GM12878 (cell line): ENCODE measurements around the gene ODAD4. TPM values are rescaled to one million over a fixed set of nuclear protein-coding genes. Genes with fewer than 3 reads are reported as not detected.

Experiments
- ATAC-seq: fragments of 200-7000 bp; cut with Tn5 transposase; 3 replicates; pipeline ENCODE4 v1.9.1; 2020; ENCODE audit warnings: mild to moderate bottlenecking, moderate library complexity
- BruUV-seq: library from RNA; stranded (reverse); fragments of 400-500 nt; replicated peaks from 2 replicates; lab custom pipeline; 2021; lab: Mats Ljungman, UMichigan
- CTCF ChIA-PET: fragments of 300-600 bp; sonication (Branson Sonifier 250); formaldehyde crosslinking; extraction: SDS; loops from one replicate; lab custom pipeline; 2021; ENCODE audit warnings: inconsistent platforms; lab: Yijun Ruan, JAX
- POLR2A ChIA-PET: fragments of 350-600 bp; formaldehyde crosslinking; extraction: SDS; loops from one replicate; lab custom pipeline; 2021; ENCODE audit warnings: inconsistent platforms; lab: Charles Lee
- RAD21 ChIA-PET: fragments of 300-600 bp; sonication (Branson Sonifier 250); formaldehyde crosslinking; loops from one replicate; lab custom pipeline; 2023; ENCODE audit warnings: antibody characterized with exemption; ENCODE audit not compliant: unreplicated experiment; lab: Charles Lee
- SMC1A ChIA-PET: fragments of 300-600 bp; sonication (Branson Sonifier 250); formaldehyde crosslinking; loops from one replicate; lab custom pipeline; 2023; ENCODE audit not compliant: unreplicated experiment, uncharacterized antibody; lab: Charles Lee
- DNase-seq: peaks from one replicate; pipeline ENCODE4 v3.0.0-alpha.2; 2011; ENCODE audit warnings: low read depth, low spot score
- FAIRE-seq: peaks from 3 replicates; lab custom pipeline; 2011; peaks lifted over from hg19 to GRCh38; lab: Jason Lieb, UNC
- H2AFZ ChIP-seq: 2 replicates; pipeline ENCODE4 v1.6.0; 2011; ENCODE audit warnings: low read depth, low read length, control low read depth; ENCODE audit not compliant: control insufficient read depth
- H3K27ac ChIP-seq: 2 replicates; pipeline ENCODE4 v1.5.1; 2011; ENCODE audit warnings: control low read depth; ENCODE audit not compliant: control insufficient read depth, insufficient read depth
- H3K27me3 ChIP-seq, 2 experiments: replicated peaks in 1 of 2; 2 replicates each; pipeline versions ENCODE4 v1.6.0 to v1.6.1; 2011; ENCODE audit warnings: low read length in 1 of 2; ENCODE audit not compliant: control insufficient read depth in 2 of 2, insufficient read depth in 2 of 2
- H3K36me3 ChIP-seq, 2 experiments: 2 replicates each; pipeline ENCODE4 v1.5.1; 2011; ENCODE audit warnings: low read length in 1 of 2; ENCODE audit not compliant: control insufficient read depth in 2 of 2, insufficient read depth in 2 of 2
- H3K4me1 ChIP-seq: 2 replicates; pipeline ENCODE4 v1.6.1; 2011; ENCODE audit warnings: mild to moderate bottlenecking, low read length, moderate library complexity, mixed read lengths; ENCODE audit not compliant: control insufficient read depth, insufficient read depth
- H3K4me2 ChIP-seq: 2 replicates; pipeline ENCODE4 v1.6.0; 2011; ENCODE audit warnings: control low read depth; ENCODE audit not compliant: control insufficient read depth, insufficient read depth
- H3K4me3 ChIP-seq: fragments of 200-600 bp; sonication (generic); 2 replicates; pipeline ENCODE4 v1.5.1; 2016
- H3K79me2 ChIP-seq: 2 replicates; pipeline ENCODE4 v1.6.0; 2011; ENCODE audit warnings: low read length; ENCODE audit not compliant: control insufficient read depth, insufficient read depth
- H3K9ac ChIP-seq: 2 replicates; pipeline ENCODE4 v1.8.0; 2011; ENCODE audit warnings: low read length, control low read depth, mixed read lengths; ENCODE audit not compliant: control insufficient read depth, insufficient read depth
- H3K9me3 ChIP-seq: replicated peaks from 3 replicates; pipeline ENCODE4 v1.5.1; 2011; ENCODE audit warnings: mild to moderate bottlenecking, low read length; ENCODE audit not compliant: control insufficient read depth, insufficient read depth
- H4K20me1 ChIP-seq: 2 replicates; pipeline ENCODE4 v1.6.0; 2011; ENCODE audit not compliant: control insufficient read depth, insufficient read depth
- DPF2 ChIP-seq: fragments of 450-650 bp; IDR thresholded peaks from 2 replicates; pipeline ENCODE4 v1.6.1; 2017; ENCODE audit warnings: mild to moderate bottlenecking
- EGR1 ChIP-seq, 2 experiments: IDR thresholded peaks; 1 replicate in 1 of 2; 2 replicates in 1 of 2; pipeline ENCODE4 v1.6.1; 2011 to 2012; ENCODE audit warnings: low read depth in 2 of 2, low read length in 2 of 2, borderline replicate concordance in 1 of 2, mild to moderate bottlenecking in 1 of 2, moderate library complexity in 1 of 2
- EZH2 ChIP-seq: IDR thresholded peaks from 2 replicates; pipeline ENCODE4 v1.6.1; 2012; ENCODE audit warnings: low read depth, mild to moderate bottlenecking, control low read depth, inconsistent platforms, low read length, borderline replicate concordance; ENCODE audit not compliant: control insufficient read depth
- GATAD2B ChIP-seq: fragments of 450-650 bp; conservative IDR thresholded peaks from 2 replicates; pipeline ENCODE4 v1.6.1; 2017; ENCODE audit warnings: low read depth, mild to moderate bottlenecking, moderate library complexity
- IKZF1 ChIP-seq: fragments of 450-650 bp; conservative IDR thresholded peaks from 2 replicates; pipeline ENCODE4 v1.6.1; 2017; ENCODE audit warnings: antibody characterized with exemption, mild to moderate bottlenecking
- IKZF2 ChIP-seq, 2 experiments: fragments of 450-650 bp; IDR thresholded peaks; 2 replicates each; pipeline ENCODE4 v1.6.1; 2017; ENCODE audit warnings: mild to moderate bottlenecking in 2 of 2, moderate library complexity in 2 of 2
- MYB ChIP-seq: fragments of 150-350 bp; IDR thresholded peaks from 2 replicates; pipeline ENCODE4 v1.6.1; 2014; ENCODE audit warnings: mild to moderate bottlenecking, low read depth, low read length, borderline replicate concordance
- POLR2AphosphoS2 ChIP-seq: IDR thresholded peaks from 2 replicates; pipeline ENCODE4 v1.6.1; 2011; ENCODE audit warnings: low read depth, mild to moderate bottlenecking, low read length, improper control_type of control experiment, moderate library complexity
- POU2F2 ChIP-seq: IDR thresholded peaks from 3 replicates; pipeline ENCODE4 v1.6.1; 2011; ENCODE audit warnings: low read depth, mild to moderate bottlenecking, low read length, borderline replicate concordance
- RCOR1 ChIP-seq: conservative IDR thresholded peaks from 2 replicates; pipeline ENCODE4 v1.6.1; 2012; ENCODE audit warnings: low read depth, low read length, improper control_type of control experiment
- RELB ChIP-seq: fragments of 450-650 bp; IDR thresholded peaks from 2 replicates; pipeline ENCODE4 v1.6.1; 2017; ENCODE audit warnings: low read depth, mild to moderate bottlenecking, moderate library complexity
- TCF3 ChIP-seq: IDR thresholded peaks from 2 replicates; pipeline ENCODE4 v1.6.1; 2012; ENCODE audit warnings: low read depth, mild to moderate bottlenecking, low read length, borderline replicate concordance; ENCODE audit not compliant: insufficient read depth
- TCF7 ChIP-seq: IDR thresholded peaks from 2 replicates; pipeline ENCODE4 v1.6.1; 2014; ENCODE audit warnings: antibody characterized with exemption, borderline replicate concordance
- YBX1 ChIP-seq: fragments of 450-650 bp; IDR thresholded peaks from 2 replicates; pipeline ENCODE4 v1.6.1; 2016; ENCODE audit warnings: antibody characterized with exemption
- ZNF207 ChIP-seq: fragments of 450-650 bp; IDR thresholded peaks from 2 replicates; pipeline ENCODE4 v1.6.1; 2014; ENCODE audit warnings: antibody characterized with exemption, mild to moderate bottlenecking, borderline replicate concordance
- WGBS: methylation state at CpG from one replicate; pipeline ENCODE4 v1.1.6; 2016; ENCODE audit warnings: low lambda C conversion rate; ENCODE audit not compliant: insufficient replicate concordance, insufficient coverage; ENCODE audit errors: missing lambda C conversion rate; 5-methylcytosine and 5-hydroxymethylcytosine counted together
- in situ Hi-C: fragments of 300-500 bp; cut with MboI; formaldehyde crosslinking; loops from 9 replicates; pipeline ENCODE4 v1.14.3; 2018; ENCODE audit warnings: mixed read lengths
- intact Hi-C: fragments of 100-400 bp; cut with micrococcal nuclease; formaldehyde crosslinking; loops from one replicate; pipeline ENCODE4 v1.14.2; 2022; ENCODE audit not compliant: unreplicated experiment
- polyA plus RNA-seq, 11 experiments: library from polyadenylated mRNA; depleted of rRNA in 4 of 11; unstranded in 6 of 11; stranded (reverse) in 5 of 11; fragments of >200 nt; fragmentation: Nextera tagmentation in 4 of 11; fragmentation: Illumina TruSeq in 1 of 11; extraction: Ambion mirVana in 4 of 11; extraction: Trizol in 1 of 11; gene quantifications; 1 replicate in 1 of 11; 2 replicates in 10 of 11; pipeline versions ENCODE4 v1.2.1 to v1.2.3, GENCODE V29; 2011 to 2016; ENCODE audit warnings: inconsistent platforms in 2 of 11, missing spikeins in 2 of 11, low read depth in 1 of 11
- total RNA-seq, 4 experiments: library from RNA; depleted of rRNA in 3 of 4; stranded (reverse); fragments of >200 nt in 3 of 4; fragmentation: Illumina TruSeq in 1 of 4; extraction: Trizol in 1 of 4; gene quantifications; 2 replicates each; pipeline versions ENCODE4 v1.2.1 to v1.2.3, GENCODE V29; 2013 to 2021
- TF ChIP-seq, protein P1 (sequence below): fragments of 450-650 bp; IDR thresholded peaks from 2 replicates; pipeline ENCODE4 v1.6.1; 2017; ENCODE audit warnings: mild to moderate bottlenecking, low read depth, inconsistent platforms; ENCODE audit not compliant: poor library complexity, severe bottlenecking
- TF ChIP-seq, protein P2 (sequence below): fragments of 450-650 bp; IDR thresholded peaks from 2 replicates; pipeline ENCODE4 v1.6.1; 2017; ENCODE audit warnings: mild to moderate bottlenecking, moderate library complexity

Gene ODAD4
- total and polyA plus RNA-seq, 10 of the 15 experiments (the other 5 are each of a cell fraction or from before 2014, with no cell fraction given): 0.10 to 0.73 (median 0.35) TPM

DNA sequence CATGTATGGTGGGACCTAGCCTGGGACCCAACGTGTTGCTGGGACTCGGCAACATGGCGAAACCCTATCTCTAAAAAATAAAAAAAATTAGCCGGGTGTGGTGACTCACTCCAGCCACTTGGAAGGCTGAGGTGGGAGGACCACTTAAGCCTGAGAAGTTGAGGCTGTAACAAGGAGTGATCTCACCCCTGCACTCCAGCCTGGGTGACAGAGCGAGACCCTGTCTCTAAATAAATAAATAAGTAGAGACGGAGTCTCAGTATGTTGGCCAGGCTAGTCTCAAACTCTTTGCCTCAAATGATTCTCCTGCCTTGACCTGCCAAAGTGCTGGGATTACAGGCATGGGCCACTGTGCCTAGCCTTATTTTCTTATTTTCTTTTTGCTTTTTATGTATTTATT lies 26.1 kb downstream of the ODAD4 start:
- no peak overlapping the region for H3K4me2 ChIP-seq
- no TSS peak for BruUV-seq
- no peak overlapping the region for H2AFZ ChIP-seq
- no peak for ATAC-seq
- H3K27ac ChIP-seq: no peak overlapping the region
- H3K9me3 ChIP-seq: no peaks in the 10 kb centered on the region
- TF ChIP-seq TCF7 (no peak), IKZF1 (no peak), RCOR1 (no peak), RELB (no peak), IKZF2 (IDR thresholded peaks at IDR 0.05) (no peak), EZH2 (no peak), YBX1 (no peak), POU2F2 (no peak), DPF2 (no peak), GATAD2B (no peak), EGR1 (IDR thresholded peaks at IDR 0.05; ENCODE audit: borderline replicate concordance in 1 of 2, low read depth in 2 of 2, low read length in 2 of 2) (no peak), POLR2AphosphoS2 (no peak), MYB (no peak), ZNF207 (no peak), TCF3 (no peak)
- TF ChIP-seq, protein P1, sequence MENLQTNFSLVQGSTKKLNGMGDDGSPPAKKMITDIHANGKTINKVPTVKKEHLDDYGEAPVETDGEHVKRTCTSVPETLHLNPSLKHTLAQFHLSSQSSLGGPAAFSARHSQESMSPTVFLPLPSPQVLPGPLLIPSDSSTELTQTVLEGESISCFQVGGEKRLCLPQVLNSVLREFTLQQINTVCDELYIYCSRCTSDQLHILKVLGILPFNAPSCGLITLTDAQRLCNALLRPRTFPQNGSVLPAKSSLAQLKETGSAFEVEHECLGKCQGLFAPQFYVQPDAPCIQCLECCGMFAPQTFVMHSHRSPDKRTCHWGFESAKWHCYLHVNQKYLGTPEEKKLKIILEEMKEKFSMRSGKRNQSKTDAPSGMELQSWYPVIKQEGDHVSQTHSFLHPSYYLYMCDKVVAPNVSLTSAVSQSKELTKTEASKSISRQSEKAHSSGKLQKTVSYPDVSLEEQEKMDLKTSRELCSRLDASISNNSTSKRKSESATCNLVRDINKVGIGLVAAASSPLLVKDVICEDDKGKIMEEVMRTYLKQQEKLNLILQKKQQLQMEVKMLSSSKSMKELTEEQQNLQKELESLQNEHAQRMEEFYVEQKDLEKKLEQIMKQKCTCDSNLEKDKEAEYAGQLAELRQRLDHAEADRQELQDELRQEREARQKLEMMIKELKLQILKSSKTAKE: no peak
- TF ChIP-seq, protein P2, sequence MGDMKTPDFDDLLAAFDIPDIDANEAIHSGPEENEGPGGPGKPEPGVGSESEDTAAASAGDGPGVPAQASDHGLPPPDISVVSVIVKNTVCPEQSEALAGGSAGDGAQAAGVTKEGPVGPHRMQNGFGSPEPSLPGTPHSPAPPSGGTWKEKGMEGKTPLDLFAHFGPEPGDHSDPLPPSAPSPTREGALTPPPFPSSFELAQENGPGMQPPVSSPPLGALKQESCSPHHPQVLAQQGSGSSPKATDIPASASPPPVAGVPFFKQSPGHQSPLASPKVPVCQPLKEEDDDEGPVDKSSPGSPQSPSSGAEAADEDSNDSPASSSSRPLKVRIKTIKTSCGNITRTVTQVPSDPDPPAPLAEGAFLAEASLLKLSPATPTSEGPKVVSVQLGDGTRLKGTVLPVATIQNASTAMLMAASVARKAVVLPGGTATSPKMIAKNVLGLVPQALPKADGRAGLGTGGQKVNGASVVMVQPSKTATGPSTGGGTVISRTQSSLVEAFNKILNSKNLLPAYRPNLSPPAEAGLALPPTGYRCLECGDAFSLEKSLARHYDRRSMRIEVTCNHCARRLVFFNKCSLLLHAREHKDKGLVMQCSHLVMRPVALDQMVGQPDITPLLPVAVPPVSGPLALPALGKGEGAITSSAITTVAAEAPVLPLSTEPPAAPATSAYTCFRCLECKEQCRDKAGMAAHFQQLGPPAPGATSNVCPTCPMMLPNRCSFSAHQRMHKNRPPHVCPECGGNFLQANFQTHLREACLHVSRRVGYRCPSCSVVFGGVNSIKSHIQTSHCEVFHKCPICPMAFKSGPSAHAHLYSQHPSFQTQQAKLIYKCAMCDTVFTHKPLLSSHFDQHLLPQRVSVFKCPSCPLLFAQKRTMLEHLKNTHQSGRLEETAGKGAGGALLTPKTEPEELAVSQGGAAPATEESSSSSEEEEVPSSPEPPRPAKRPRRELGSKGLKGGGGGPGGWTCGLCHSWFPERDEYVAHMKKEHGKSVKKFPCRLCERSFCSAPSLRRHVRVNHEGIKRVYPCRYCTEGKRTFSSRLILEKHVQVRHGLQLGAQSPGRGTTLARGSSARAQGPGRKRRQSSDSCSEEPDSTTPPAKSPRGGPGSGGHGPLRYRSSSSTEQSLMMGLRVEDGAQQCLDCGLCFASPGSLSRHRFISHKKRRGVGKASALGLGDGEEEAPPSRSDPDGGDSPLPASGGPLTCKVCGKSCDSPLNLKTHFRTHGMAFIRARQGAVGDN: no peak
- CTCF ChIA-PET: no interaction called here
- RAD21 ChIA-PET: no interaction called here
- WGBS: 79% methylated on average over 6 of the region's 6 CpGs
- no peak for FAIRE-seq
- in situ Hi-C loops: no loop called here
- no peaks in the 10 kb centered on the region for H3K36me3 ChIP-seq
- POLR2A ChIA-PET: interaction anchor here (0.7 kb wide), 1 partner anchor 231 kb away, joined by 6 read pairs; no protein-coding TSS in a partner anchor
- DNase-seq: no peak
- intact Hi-C loops: no loop called here
- H3K4me1 ChIP-seq: no peaks in the 10 kb centered on the region
- H3K9ac ChIP-seq: no peak overlapping the region
- H3K79me2 ChIP-seq: no peaks in the 10 kb centered on the region
- no peaks in the 10 kb centered on the region for H4K20me1 ChIP-seq
- H3K4me3 ChIP-seq: no peak overlapping the region
- SMC1A ChIA-PET: no interaction called here
- no peaks in the 10 kb centered on the region for H3K27me3 ChIP-seq
